HG03469 (cell line): Measurements from ENCODE around the gene NUDT16.
"Not testable (repeated sequence)": the region's sequence is repeated elsewhere in the genome, so short reads cannot be mapped to it uniquely, and the experiment has no call there.

ENCODE experiments used
- ATAC-seq: cut with Tn5 transposase; IDR thresholded peaks from one replicate; pipeline ENCODE4 v1.9.1; 2021; ENCODE audit warnings: mild to moderate bottlenecking, moderate library complexity, moderate number of reproducible peaks; ENCODE audit not compliant: unreplicated experiment

NUDT16 gene

GRCh38 chr3:131381445-131382291, at the start of gene NUDT16:
TSS of gene NUDT16 (plus strand) at chr3:131381774. CDS start at chr3:131381805, 31 bp downstream.
- peak; percentile 99 for ATAC-seq

GRCh38 chr3:131338948-131339640, 42.5 kb upstream of the NUDT16 start:
- no peak for ATAC-seq

GRCh38 chr3:131341761-131342160, 39.8 kb upstream of the NUDT16 start:
- ATAC-seq: no peak

GRCh38 chr3:131348911-131349310, 32.7 kb upstream of the NUDT16 start:
- ATAC-seq: no peak

DNA sequence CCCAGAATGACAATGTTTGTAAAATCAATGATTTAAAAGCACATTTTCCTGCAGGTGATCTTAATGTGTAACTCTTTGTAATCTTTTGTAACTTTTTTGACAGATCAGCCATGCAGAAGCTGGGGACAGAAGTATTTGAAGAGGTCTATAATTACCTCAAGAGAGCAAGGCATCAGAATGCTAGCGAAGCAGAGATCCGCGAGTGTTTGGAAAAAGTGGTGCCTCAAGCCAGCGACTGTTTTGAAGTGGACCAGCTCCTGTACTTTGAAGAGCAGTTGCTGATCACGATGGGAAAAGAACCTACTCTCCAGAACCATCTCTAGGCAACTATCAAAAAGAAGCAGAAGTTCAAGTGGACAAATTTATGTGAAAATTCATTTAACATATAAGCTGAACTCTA, 32.1 kb upstream of the NUDT16 start:
- no peak for ATAC-seq

GRCh38 chr3:131349946-131350347, 31.6 kb upstream of the NUDT16 start:
- no peak for ATAC-seq

- no peak for ATAC-seq
These were observed 31.1 kb upstream of the NUDT16 start for GRCh38 chr3:131350506-131350905.

GRCh38 chr3:131353016-131353877, 28.3 kb upstream of the NUDT16 start:
- no peak for ATAC-seq

DNA sequence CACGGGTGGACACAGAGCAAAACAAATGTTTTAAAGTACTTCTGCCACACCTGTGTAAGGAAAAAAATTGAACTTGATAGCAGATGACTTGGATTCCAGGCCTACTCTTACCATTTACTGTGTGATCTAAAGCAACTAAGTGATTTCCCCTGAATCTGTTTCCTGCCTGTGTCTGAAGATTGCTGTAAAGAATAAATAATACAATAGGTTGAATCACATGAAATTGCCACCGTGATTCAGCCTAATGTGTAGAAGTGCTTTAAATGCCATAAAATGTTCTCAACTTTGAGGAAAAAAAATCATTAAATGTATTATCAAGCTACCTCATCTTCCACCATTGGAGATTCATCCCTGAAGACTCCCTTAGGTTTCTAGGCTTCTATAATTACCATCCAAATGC, 27.6 kb upstream of the NUDT16 start:
- no peak for ATAC-seq

DNA sequence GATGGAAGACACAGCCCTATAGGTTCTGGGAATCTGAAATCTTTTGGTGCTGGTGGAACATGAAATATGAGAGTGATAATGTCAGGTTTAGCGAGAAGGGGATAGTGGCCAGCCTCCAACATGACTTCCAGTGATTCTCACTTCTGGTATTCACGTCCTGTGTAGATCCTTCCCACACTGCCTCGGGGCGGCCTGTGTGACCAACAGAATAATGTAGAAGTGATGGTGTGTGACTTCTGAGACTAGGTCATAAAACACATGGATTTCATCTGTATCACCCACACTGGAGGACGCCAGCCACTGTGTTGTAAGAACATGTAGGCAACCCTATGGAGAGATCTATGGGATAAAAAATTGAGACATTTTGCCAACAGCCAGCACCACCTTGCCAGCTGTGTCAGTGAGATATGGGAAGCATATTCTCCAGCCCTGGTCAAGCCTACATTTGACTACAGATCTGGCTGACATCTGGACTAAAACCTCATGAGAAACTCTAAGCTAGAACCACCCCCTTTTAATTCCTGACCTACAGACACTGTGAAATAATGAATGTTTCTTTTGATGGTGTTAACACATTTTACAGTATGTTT, 25.5 kb upstream of the NUDT16 start:
- no peak for ATAC-seq

DNA sequence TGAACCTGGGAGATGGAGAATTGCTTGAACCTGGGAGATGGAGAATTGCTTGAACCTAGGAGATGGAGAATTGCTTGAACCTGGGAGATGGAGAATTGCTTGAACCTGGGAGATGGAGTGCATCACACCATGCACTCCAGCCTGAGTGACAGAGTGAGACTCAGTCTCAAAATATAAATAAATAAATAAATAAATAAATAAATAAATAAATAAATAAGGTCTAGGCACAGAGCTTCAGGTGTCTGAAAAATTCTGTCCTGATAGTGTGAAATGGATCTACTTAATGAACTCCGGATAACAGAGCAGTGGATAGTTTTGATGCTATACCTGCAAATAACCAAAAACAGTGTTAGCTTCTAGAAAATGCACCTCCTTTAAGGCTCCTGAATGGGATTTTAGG, 24.3 kb upstream of the NUDT16 start:
- ATAC-seq: no peak

DNA sequence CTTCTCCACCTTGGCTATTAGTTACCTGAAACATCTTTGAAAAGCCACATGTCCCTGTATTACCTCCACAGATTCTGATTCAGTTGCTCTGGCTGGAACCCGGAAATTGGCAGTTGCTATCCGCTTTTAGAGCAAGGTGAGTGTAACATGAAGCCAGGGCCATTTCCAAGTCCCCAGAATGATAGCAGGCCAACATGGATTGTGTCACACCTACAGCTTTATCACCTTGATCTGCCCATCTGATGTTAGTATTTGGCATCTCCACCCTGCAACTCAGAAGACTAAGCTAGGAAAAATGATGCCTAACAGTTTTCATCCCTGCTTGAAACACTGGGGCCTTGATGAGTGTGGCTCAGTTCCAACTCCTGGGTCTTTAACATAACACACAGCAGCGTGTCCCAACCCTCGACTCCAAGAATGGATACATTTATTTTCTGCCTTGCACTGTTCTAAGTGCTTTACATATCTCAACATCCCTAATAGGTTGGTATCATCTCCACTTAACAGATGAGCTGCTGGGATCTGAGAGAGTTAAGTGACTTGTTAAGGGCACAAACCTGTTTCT, 21.3 kb upstream of the NUDT16 start:
- no peak for ATAC-seq

GRCh38 chr3:131361066-131361463, 20.5 kb upstream of the NUDT16 start:
- not testable (repeated sequence) for ATAC-seq

- ATAC-seq: peak; percentile 82
These were observed 19.8 kb upstream of the NUDT16 start for GRCh38 chr3:131361464-131362421.

DNA sequence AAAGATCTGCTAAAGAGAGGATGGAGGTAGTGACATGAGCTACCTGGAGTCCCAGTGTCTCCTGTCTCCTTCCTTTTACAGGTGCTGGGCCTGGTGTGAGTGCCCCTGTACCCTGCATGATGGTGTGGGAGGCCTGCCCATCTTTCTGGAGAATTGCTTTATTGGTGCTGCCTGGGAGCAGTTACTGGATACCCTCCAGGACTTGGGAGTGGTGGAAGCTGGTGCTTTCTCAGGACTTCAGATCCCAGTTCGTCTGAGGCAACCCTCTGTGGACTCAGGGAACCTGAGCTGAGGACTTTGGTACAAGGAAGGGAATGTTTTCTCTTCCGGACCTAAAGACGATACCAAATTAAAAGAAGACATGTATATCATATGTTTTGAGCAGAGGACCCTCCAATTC, 18.3 kb upstream of the NUDT16 start:
- no peak for ATAC-seq

- ATAC-seq: no peak
These were observed 10.5 kb upstream of the NUDT16 start for GRCh38 chr3:131370935-131371687.

DNA sequence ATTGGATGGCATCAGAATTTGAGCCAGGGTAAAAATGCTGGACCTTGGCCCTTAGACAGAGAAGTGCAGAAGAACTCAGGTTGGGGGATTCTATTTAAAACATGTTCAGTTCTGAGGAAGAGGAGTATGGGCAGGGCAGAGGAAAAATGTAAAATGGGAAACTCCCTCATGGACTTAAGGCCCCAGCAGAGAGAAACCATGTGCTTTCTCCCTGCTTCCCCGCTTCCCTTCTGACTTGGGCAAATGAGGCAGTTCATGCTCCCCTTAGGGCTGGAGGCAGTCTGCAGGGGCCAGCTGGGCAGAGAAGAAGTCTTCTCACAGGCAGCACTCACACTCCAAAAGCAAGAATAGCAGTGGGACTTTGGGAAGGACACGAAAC, 9.9 kb upstream of the NUDT16 start:
- no peak for ATAC-seq

- no peak for ATAC-seq
These were observed 6.8 kb upstream of the NUDT16 start for GRCh38 chr3:131374741-131375140.
